Stimulated activated CD4-positive, alpha-beta T cell treated with anti-CD3 and anti-CD28 coated beads, Interleukin-15, amount 100 ng/mL, for 24 hours (primary cell): ENCODE results near the gene UROS.

Experiments
- DNase-seq: peaks from one replicate; pipeline ENCODE4 v3.0.0-alpha.2; 2020

UROS gene

DNA sequence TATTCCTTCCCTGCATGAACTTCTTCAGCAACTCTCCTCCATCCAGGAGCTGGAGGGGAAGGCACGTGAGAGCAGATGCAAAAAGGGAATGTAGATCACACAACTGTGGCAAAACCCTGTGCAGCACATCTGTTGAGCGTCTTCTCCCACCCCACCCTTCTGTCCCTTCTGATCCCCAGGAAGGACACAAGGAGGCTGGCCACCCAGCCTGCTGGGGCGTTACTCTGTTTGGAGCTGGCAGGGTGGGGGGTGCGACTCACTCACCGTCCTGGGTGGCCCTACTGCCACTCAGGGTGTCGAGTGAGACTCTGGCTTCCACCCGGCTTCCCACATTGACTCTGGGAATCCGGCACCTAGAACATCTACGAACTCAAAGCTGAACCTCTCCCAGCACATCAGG is 37.3 kb downstream of the UROS start:
- DNase-seq: no peak

DNA sequence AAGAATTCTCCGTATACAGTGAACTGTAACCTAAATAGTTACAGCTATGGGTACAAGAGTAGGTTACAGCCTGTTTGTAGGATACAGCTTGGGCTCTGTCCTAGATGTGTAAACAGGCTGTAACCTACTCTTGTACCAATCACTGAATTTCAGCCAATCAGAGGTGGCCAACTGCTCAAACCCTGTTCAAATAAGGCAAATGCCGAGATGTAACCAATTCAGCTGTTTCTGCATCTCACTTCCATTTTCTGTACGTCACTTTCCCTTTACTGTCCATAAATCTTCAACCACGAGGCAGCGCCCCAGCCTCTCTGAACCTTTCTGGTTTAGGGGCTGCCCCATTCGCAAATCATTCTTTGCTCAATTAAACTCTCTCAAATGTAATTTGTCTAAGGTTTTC is 39.1 kb downstream of the UROS start:
- no peak for DNase-seq

DNA sequence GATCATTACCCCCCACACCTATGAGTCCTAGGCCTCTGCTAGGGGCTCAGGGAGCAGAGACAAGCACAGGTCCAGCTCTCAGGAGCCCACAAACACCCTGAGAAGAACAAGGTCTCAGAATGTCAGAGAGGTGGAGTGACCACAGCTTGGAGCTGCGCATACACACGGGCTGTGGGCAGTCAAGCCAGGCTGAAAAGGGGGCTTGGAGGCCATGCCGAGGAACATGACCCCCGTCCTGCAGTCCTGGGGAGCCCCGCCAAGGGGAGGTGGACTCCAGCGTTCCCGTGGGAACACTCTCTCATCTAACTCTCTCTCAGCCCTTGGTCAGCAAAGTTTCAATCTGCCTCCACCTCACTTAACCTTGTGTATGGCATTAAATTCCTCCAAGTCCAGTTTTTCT is 39.6 kb downstream of the UROS start:
- no peak for DNase-seq

DNA sequence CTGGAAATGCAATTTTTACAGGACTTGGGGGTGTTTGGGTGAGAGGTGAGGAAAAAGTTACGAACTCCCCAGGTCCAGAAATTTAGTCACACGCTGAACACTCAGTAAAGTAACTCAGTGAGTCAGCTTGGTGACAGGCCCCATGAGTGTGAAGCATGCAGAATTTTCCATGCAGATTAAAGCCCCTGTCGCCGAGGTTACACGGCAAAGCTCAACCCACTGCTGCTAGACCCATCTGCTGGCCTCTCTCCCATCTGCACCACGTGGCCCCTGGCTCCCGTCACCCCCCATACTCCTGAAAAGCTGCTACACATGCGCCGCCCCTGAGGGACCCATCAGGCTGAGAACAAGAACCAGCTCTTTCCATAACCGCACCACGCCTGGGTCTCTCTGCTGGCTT is 40.4 kb downstream of the UROS start:
- DNase-seq: no peak

DNA sequence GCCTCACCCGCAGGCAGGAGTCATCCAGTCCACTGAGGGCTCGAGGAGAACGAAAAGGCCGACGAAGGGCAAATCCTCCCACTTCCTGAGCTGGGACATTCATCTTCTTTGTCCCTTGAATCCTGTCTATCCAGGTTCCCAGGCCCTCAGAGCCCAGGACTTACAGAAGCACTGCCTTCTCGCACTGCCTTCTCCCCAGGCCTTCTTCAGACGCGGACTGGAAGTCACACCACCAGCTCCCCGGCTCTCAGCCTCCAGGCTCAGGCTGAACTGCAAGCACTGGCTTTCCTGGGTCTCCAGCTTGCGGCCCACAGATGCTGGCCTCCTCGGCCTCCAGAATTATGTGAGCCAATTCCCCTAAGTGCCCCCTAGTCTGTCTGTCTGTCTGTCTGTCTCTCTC is 41.0 kb downstream of the UROS start:
- no peak for DNase-seq

DNA sequence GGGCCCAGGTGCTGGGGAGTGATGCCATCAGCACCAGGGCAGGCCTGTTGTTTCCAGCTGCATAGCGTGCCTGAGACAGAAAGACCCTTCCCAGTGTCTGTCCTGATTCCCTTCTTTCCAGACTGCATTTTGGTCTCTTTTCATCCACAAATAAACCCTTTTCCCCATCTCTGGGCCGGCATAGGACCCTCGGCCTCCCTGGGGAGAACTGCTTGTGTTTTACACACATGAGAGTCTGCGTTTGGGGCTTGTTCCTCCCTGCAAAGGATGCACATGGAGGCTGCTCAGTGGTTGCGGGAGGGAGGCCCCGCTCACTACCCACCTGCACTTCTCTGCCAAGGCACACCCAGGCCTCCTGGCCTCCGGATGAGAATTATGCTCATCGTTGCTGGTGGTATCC is 41.7 kb downstream of the UROS start:
- no peak for DNase-seq

DNA sequence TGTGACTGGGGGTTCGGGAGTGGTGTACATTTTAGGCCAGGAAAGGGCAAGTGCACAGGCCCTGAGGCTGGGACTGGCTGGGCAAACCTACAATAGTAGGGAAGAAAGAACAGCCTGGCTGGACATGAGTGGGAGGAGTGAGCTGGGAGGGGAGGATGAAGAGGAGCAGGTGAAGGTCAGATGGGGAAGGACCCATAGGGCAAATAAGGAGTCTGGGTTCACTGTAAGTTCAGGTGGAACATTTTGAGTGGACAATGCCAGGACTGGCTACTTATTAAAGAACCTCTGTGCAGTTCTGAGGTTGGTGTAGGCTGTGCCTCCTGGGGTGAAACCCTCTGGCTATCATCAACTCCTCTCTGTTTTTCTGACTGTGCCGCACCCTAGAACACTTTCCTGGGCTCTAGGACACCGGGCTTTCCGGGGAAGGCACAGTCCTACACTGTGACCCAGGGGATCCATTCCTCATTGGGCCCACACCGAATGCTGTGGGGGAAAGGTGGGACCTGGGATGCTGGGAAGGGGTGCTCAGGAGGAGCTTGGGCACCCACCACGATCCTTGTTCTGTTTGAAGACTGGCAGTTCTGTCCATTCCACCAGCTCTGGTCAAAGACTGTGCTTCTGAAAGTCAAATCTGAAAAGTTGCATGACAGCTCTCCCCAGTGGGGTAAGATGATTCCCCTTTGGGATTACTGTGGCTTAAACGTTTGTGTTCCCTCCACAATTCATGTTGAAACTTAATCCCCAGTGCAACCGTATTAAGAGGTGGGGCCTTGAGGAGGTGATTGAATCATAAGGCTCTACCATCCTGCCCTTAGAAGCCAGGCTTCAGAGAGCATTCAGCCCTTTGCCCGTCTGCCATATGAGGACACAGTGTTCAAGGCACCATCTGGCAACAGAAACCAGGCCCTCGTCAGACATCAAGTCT is 43.4 kb downstream of the UROS start:
- DNase-seq: no peak

DNA sequence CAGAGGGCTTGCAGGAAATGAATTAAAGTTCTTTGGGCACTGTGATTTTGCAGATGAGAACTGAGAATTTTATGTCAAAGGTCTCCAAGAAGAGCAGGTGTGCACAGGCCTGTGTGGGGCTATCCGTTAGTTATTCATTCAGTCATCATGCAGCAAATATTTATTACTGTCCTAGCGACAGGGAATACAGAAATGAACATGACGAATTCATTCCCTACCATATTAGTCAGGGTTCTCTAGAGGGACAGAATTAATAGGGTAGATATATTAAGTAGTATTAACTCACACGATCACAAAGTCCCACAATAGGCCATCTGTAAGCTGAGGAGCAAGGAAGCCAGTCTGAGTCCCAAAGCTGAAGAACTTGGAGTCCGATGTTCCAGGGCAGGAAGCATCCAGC is 44.5 kb downstream of the UROS start:
- no peak for DNase-seq

DNA sequence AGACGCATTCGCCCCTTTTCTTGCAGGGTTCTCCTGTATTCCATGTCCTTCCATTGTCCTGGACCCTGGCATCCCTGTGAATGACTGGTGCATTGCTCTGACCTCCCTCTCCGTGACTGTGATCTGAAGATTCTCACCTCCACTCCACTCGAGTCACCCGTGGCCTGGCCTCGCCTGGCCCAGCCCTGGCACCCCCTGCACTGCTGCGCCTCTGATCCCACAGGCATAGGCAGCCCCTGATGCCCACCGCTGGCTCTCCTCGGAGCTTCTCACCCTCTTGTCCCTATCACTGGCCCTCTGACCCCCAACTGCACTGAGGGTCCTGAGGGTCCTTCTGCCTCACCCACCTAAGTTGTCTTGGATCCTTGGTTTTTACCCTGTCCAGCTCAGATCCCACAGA is 45.3 kb downstream of the UROS start:
- no peak for DNase-seq

DNA sequence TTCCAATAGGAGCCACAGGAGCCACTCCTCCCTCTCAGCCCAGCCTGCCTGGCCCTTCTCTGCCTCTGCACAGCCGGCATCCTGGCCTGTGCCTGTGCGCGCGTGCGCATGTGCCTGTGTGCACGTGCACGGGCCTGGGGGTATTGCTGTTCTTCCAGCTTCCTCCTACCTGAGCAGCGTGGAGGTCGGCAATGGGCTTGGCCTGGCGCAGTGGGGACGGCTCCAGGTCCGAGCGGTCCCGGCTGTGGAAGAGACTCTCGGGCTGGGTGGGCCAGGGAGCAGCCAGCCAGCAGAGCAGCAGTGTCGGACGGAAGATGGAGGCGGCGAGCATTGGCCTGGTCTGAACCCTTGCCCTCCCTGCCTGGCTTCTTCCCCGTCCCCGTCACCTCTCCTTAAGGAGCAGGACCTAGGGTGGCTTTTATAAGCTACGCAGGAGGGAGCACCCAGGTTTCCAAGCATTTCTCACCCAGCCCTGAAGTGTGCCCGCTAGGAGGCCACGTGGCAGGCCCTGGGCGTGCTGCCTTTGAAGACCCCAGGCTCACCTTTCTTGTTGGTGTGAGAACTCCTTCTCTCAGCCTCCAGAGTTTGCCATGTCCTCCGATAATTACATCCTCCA is 47.5 kb downstream of the UROS start, which contains the start of gene MMP21:
MMP21 (minus strand) TSS at position 331 of the 616 bp plus-strand sequence; CDS start at position 331, 0 bp downstream.
- DNase-seq: no peak

DNA sequence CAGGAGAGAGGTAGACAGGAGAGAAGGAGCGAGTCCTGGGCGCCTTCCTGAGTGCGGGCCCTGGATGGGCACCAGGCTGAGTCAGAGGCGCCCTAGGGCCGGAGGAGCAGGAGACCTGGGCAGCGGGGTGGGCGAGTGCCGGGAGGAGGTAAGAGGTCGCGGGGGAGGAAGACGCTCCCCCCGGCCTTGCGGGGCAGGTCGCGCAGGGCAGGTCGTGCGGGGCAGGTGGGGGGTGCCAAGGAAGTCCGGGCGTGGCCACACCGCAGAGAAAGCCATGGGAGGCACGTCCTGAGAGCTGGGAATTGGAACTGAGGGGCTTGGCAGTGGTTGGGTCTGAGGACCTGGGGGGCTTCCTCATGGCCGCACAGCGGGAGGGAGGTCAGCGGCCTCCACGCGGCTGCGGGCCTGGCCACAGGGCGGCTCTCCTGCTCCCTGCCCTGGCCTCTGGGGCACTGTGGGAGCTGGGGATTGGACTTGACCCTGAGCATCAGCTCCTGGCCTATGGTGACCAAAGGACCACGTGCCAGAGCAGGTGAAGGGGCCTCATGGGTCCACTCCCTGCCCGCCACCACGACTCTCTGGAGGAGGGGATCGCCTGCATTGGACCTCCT is 48.4 kb downstream of the UROS start:
- DNase-seq: no peak

DNA sequence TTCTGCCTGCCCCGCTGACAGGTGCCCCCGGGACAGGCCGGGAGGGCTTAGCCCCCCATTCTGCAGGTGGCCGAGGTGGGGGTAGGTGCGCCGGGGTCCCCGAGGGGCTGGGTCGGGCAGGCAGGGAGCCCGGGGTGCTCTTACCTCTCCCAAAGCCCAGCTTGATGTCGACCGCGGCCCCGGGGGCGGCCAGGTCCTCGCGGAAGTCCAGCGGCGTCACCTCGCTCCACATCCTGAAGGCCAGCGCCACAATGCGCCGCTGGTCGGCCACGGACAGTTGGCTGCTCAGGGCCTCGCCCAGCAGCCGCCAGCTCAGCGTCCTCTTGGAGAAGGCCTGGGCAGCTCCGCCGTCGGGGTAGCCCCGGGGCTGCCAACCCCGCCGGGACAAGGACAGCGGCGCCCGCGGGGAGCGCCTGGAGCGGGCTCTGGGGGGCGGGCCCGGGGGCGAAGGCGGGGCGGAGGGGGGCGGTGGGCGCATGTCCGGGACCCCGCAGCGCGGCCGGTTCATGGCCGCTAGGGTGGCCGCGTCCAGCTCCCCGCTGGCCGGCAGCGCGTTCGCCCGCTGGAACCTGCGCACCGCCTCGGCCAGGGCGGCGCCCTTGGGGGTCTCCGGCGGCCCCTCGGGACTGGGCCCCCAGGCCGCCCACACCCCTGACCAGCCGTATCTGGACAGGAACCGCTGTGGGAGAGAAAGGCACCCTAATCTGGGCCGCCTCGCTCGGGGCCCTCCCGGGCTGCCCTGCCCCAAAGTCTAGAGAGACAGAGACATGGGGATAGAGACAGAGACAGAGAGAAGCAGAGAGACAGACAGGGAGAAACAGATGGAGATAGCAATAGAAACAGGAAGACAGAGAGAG is 49.1 kb downstream of the UROS start:
- no peak for DNase-seq

DNA sequence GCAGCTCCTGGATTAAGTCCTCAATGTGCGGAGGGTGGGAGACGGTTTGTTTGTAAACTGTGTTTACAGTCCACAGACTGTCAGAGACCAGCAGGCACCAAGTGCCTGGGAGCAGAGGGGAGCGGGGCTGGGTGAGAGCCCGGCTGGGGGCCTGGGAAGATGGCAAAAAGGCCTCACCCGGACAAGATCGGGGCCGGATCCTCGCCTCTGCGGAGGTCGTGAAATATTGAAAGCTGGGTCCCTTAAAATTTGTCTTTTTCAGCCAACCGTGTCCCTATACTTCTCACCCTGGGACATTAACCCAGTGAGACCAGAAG is 50.2 kb downstream of the UROS start:
- no peak for DNase-seq

DNA sequence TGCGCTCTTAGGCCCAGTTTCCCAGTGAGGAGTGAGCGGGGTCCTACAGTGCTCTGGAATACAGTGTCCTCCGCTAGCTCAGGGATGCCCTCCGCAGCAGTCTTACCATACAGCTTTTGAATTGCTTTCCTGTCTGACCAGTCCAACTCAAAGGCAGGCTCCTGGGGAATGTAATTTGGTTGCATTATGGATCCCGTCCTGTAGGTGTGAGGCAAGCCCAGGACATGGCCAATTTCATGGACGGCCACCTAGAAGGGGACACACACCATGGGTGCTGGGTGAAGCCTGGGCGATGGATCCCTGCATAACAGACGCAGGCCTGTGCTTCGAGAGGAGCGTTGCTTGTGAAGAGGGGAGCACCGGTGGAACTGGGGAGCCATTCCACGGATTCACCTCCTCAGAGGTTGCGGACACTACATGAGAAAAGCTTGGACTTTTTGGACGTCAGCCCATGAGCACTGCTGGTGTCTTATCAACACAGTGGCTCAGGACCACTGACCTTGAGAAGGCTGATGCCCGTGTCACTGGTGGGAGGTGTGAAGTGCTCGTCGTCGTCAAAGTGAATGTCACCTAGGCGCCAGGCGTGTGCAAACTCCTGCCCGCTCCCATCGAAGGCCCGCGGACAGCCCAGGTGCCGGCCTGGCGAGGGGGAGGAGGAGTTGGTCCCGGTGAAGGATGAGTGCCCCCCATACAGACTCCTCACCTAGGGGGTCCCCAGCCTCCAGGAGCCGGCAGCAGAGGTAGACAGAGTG is 50.8 kb downstream of the UROS start:
- DNase-seq: no peak

DNA sequence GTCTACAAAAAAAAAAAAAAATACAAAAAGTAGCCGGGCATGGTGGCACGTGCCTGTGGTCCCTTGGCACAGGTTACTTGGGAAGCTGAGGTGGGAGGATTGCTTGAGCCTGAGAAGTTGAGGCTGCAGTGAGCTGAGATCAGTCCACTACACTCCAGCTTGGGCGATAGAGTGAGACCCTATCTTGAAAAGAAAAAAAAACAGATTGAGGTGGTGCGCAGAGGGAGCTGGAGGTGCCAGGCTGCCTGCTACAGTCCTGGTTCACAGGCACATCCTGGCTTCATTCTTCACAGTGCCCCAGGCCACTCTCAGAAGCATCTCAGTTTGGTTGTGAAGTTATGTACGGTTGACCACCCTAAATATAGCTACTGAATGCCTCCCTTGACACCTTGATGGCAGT is 52.2 kb downstream of the UROS start:
- DNase-seq: no peak

DNA sequence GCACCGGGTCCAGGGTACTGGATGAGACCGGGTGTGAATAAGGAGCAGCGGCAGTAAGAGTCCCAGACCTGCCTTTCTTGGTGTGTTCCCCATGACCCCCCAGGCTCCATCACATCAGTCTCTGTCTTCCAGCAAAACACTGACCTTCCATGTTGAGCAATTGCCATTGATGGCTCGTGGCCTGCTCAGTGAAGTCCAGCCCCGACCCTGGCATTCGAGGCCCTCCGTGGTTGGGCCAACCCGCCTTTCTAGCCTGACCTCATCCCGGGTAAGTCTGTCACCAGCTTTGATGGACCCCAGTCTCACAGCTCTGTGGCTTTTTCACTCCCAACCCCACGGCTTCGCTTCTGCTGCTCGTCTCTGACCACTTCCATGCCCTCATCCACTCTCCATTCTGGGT is 53.9 kb downstream of the UROS start:
- no peak for DNase-seq

DNA sequence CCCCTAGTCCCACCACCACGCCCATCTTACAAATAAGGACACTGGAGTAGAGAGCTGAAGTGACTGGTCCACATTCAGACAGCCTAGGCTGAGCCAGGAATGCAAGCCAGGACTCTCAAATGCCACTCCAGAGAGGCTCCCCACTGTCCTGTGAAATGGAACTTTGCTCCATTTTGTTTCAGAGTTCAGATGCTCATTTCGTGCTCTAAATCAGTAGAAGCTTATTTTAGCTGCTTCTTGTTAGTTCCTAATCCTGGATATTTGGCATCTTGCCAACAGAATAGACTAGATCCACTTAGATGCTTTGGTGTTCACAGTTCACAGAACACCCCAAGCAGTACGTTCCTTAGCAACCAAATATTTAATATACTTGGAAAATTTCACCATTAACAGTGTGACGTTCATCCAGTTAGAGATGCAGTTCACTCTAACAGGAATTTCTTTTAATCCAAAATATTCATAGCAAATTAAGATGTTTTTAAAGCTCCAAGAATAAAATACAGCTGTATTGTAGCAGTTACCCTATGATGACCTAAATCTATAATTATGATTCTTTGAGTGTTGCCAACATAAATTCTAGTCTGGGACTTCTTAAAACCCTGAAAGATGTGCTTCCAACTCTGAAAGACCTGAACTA is 54.7 kb downstream of the UROS start:
- DNase-seq: no peak

DNA sequence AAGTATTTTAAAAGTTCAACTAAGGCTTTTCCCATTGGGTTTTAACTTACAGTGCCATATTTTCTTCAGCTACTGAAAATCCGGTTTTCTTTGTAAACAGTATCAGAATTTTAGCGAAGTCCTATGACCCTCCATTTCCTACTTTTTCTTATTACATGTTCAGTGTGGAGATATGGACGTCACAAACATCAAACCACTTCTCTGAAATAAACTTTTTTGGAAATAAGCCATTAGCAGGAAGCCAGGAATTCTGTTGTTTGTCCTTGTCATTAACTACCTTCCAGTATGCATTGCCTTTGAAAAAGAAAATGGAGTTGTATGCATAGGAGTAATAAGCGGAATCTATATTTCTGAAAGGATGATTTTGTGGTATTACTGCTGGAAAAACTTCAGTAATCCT is 56.5 kb downstream of the UROS start:
- DNase-seq: no peak

DNA sequence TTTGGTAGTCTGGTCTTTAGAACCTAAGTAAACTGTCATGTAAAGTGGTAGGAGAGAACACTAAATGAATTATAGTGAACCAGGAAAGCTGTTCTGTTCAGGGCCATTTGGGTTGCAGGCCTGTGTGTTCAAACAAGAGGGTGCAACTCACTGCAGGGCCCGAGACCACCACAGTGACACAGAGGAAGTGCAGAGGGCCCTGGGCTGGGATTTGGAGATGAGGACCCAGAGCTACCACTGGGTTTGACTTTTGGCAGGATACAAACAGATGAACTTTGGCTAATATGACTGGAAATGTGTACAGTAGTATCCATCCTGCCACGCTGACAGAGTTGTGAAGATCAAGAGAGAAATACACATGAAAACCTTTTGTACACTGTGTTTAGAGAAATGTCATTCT is 57.2 kb downstream of the UROS start:
- DNase-seq: no peak

DNA sequence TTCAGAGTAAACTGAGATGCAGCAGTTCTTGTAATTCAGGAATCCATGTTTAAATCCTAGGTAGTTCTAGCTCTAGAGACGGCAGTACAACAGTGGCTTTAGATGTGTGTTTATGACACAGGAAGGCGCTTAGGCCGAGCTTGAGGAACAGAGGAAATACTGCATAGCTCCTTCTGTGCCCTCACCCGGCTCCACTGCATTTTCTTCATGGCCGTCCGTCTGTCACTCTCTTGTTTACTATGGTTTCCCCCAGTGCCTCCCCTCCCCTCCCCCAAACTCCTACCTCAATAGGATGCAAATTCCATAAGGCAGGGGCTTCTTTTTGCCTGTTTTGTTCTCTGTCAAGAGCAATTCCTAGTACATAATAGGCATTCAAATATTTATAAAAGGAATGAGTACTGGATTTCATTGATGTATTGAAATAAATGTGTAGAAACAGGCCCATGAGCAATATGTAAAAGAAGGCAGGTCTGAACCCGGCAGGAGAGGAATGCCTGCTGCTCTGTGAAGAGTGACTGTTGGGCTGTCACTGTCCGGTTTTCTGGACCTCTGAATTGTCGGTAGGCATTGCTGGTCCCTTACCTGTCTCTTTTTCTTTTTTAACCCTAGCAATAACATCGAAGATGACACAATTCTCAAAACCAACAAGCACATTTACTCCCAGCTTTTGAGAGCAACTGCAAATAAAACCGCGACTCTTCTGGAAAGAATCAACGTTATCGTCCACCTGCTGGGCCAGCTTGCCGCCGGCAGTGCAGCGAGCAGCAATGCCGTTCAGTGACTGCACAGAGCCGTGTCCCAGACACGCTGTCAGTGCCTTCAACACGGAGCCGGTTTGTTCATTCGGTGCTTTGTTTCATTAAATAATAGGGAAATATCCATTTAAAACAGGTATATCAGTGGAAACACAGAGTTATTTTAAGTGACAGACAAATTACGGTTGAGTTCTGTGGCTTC is 60.1 kb downstream of the UROS start:
- no peak for DNase-seq

DNA sequence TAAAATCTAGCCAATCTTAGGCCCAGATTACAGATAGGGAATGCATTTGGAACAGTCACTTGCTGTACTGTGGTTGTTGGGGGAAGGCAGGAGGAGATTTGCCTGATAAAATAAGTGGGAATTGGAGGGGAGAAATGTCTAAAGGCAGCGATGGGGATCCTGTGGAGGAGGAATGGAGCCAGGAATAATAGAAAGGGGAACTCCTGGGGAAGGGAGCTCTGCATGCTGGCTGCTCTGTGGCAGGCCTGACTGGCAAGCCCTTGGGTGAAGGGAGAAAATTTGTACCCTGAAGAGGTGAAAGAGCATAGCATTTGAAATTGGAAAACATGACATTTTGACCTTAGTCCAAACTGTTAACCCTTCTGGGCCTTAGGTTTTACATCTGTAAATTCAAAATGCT is 61.1 kb downstream of the UROS start:
- DNase-seq: no peak
